ENCODE data around the gene MAS1.

The MAS1 gene

DNA sequence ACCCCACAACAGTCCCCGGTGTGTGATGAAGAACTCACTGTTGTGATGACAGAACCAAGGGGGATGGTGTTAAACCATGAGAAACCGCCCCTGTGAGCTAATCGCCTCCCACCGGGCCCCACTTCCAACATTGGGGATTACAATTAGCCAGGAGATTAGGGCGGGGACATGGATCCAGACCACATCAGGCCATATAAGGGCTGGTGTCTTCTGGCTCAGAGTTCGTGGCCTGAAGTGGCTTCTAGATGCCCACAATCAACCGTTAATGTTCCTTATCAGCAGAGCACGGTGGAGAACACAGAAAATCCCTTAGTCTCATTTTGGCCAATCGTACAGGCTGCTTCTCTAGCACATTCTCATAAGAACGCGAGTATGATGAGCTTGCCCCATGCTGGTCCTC is 10.9 kb upstream of the MAS1 start:
- no peak for DNase-seq (ENCODE audit: extremely low read depth in 1 of 2, low read depth in 1 of 2)

DNA sequence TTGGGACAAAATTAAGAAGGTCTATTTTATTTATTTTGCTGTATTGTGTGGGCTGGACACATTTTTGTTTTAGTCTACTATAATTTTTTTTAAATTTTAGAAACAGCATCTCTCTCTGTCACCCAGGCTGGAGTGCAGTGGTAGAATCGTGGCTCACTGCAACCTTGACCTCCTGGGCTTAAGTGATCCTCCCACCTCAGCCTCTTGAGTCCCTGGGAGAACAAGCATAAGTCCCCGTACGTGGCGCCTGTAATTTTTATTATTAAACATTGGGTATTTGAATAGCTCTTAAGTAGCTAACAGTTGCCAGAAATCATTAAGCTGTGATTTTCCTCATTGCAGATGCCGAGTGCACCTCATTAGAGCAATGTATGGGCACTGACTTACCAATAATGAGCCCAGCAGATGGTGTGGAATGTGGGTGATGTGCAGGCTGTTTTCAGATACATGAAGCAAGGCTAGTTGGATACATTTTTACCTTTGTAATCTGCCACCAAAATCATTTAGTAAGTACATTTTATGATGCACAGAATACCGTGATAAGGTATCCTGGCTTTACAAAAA is 10.3 kb upstream of the MAS1 start:
- DNase-seq (ENCODE audit: extremely low read depth in 1 of 2, low read depth in 1 of 2), result no peak

DNA sequence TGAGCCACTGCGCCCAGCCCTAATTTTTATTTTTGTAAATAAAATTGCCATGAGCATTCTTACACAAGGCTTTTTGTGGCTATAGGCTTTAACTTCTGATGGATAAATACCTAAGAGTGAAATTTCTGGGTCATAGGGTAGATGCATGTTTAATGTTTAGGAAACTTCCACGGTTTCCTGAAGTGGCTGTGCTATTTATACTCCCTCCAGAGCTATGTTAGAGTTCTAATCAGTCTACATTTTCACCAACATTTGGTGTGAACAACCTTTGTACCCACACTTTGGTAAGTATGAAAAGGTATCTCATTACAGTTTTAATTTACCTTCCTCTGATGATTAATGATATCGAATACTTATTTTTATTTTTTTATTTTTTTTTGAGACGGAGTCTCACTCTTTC is 6.1 kb upstream of the MAS1 start:
- no peak for DNase-seq (ENCODE audit: extremely low read depth in 1 of 2, low read depth in 1 of 2)

DNA sequence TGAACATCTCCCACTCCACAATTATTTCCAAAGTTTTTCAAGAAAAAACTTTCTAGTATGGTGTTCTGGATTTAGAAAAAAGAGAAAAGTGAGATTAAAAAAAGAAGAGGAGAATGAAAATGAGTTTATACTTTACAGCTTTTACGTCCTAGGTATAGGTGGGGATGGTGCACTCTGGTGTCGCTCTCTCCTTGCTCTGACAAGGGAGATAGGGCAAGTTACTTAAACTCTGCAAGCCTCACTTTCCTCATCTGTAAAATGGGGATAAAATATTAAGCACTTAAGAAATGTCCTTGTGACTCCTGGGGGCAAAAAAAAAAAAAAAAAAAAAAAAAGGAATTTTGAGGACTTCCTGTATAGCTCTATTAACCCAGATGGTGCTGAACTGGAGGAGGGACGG is 4.5 kb upstream of the MAS1 start:
- DNase-seq (ENCODE audit: extremely low read depth in 1 of 2, low read depth in 1 of 2), result no peak

DNA sequence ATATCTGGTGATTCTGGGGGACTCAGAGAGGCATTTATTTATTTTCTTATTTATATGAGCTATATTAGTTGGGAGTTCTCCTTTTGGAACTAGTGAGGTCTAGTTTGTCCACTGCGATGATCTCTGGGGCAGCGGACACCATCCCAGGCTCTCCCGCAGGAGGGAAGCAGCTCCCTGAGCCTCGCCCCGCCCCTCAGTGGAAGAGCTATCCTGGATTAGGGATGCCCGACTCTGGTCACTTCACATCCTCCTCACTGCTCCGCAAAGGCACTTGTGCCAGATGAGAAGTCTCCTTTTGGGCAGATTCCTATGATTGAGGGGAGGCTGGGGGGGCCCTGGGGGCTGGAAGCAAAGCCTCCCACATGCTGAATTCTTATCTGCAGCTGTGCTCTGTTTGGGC is 3.6 kb upstream of the MAS1 start:
- DNase-seq (ENCODE audit: extremely low read depth in 1 of 2, low read depth in 1 of 2), result no peak

DNA sequence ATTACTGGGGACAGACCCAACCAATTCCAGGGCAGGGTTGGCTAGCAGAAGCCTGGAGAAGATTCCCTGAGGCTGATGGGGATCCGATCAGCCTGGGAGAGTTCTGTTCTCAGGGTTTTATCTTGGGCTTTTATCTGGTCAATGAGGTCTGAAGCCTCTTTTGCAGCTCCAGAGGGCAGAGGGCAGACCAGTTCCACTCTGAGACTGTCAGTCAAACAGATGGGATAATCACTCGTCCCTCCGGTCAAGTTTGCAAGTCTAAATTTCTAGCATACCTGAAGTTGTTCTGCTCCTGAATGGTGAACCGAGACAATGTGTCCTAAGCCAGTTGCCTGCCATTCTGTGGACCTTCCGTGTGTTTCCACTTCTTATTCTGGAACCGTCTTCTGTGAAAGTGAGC is 3.0 kb upstream of the MAS1 start:
- no peak for DNase-seq (ENCODE audit: extremely low read depth in 1 of 2, low read depth in 1 of 2)

DNA sequence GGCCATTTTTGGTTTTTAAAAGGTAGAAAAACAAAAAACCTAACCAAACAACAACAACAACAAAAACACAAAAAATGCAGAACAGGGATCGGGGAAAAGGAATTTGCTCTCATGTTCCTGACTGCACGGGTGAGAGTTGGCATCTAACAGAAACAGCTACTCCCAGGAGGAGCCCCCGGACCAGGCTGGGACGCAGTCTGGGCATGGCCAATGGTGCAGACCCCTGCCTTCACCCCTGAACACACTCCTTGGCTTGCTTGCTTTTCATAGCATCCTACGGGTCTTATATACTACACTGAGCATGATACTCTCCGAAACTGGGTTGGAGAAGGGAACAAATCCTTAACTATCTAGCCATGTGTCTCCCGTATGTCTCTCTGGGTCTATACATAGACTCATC is 587 bp upstream of the MAS1 start:
- no peak for DNase-seq (ENCODE audit: extremely low read depth in 1 of 2, low read depth in 1 of 2)

DNA sequence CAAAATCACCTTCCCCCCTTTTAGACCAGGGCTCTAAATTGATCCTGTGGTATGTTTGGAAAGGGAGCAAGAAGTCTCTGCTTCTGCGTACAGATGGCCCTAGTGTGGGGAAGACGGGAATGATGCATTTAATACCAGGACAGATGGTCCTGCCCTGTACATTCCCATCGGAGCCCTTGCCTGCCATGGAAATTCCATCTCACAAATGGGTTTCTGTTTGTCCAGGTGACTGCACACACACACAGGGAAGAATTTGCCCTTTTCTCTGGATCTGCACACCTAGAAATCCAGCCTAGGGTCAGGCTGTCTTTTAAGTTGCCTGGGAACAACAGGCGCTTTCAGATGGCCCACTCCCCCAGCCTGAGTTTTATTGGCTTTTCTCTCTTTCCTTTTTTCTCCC is 1.3 kb downstream of the MAS1 start:
- DNase-seq (ENCODE audit: extremely low read depth in 1 of 2, low read depth in 1 of 2), result no peak

DNA sequence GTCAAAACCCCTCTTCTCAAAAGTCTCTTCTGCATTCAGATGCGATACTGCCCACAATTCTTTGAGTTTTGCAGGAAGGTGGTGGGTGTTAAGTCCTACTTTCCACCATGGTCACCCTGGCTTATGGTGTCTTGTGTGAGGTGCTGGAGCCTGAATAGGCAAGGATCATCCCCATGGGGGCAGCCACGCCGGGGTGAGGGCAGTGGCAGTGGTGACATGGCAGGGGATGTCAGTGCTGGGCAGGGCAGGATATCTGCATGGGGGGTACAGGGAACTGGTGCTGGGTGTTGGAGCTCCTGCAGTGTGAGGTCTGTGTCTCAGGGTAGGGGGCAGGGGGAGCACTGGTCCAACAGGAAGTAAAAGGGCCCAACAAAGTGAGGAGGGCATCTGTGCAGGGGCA is 2.3 kb downstream of the MAS1 start:
- no peak for DNase-seq (ENCODE audit: extremely low read depth in 1 of 2, low read depth in 1 of 2)

DNA sequence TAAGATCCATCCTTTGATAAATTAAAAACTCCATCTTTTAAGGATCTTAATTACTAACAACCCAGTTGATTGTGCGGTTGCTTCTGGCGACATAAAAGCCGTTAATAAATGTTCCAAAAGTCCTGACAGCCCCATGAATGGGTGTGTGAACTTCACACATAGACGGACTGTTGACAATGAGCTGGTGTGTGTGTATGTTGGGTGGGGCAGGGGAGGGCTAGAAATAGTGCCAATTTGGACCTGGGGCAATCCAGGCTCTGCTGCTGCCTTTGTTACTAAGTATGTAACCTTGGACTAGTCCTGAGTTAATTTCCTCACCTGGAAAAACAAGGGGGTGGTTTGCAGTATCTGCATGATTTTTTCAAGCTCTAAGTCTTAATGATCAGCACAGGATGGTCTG is 4.2 kb downstream of the MAS1 start:
- no peak for DNase-seq (ENCODE audit: extremely low read depth in 1 of 2, low read depth in 1 of 2)

DNA sequence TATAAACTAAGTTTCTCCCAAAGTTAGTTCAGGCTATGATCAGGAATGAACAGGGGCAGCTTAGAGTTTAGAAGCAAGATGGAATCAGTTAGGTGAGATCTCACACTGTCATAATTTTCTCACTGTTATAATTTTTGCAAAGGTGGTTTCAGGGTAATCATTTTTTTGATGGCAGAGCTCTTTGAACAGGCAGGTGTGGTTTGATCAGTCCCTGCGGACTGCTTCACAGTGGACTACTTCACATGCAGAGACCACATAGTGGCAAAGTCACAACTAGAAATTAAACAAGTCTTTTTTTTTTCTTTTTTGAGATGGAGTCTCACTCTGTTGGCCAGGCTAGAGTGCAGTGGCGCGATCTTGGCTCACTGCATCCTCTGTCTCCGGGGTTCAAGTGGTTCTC is 6.8 kb downstream of the MAS1 start:
- no peak for DNase-seq (ENCODE audit: extremely low read depth in 1 of 2, low read depth in 1 of 2)

DNA sequence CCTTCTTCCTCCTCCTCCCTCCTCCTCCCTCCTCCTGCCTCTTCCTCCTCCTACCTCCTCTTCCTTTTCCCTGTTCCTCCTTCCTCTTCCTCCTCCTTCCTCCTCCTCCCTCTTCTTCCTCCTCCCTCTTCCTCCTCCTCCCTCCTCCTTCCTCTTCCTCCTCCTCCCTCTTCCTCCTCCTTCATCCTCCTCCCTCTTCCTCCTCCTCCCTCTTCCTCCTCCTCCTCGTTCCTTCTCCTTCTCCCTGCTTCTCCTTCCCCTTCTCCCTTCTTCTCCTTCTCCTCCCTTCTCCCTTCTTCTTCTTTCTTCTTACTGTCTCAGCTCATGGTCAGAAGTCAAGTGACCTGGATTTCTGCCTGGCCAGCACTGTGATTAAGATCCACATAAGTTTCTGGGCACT is 7.7 kb downstream of the MAS1 start:
- DNase-seq (ENCODE audit: extremely low read depth in 1 of 2, low read depth in 1 of 2), result no peak

DNA sequence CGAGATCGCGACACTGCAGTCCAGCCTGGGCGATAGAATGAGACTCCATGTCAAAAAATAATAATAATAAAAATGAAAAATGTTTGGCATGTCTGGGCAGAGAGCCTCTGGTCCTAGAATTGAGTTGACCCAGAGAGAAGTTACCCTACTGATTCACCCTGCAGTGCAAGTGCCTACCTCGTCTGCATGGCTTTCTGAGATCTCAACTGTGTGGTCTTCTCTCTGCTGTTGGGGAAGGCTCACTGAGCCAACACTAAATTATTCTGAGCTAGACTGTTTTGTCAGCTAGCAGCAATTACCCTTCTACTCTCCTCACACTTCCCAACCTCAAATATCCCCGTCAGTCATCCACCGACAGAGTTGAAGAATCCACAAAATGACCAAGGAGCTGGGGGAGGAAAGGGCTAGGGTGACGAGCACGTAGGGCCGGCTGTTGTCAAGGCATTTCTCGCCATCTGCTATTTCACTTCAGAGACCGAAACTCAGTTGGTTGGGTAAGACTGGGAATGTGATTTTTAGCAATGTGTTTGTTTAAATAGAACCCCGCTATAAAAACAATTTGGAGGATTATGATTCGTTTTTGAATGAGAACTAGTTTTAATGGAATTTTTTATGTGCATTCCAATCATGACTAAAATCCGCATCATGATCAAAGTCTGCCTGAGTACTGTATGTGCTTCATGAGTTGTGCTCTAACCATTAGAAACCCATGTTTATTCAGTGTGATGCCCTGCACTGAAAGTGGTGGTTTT is 9.4 kb downstream of the MAS1 start:
- no peak for DNase-seq (ENCODE audit: extremely low read depth in 1 of 2, low read depth in 1 of 2)

DNA sequence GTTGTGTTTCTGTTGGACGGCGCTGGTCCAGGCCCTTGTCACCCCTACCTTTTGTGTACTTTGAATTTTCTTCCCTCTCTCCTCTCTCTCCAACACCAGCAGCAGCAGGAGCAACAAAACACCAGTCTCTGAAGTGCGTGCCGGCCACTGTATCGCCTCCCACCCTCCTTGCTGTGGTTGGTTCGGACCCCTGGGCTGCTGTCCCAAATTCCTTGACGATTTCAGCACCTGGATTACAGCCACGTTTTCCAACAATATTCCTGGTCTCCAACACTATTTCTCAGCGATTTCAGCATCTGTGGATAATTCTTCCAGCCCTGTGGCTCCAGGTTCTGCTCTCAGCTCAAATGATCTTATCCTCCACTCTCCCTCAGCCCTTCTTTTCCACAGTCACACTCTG is 11.8 kb downstream of the MAS1 start:
- no peak for DNase-seq (ENCODE audit: extremely low read depth in 1 of 2, low read depth in 1 of 2)

DNA sequence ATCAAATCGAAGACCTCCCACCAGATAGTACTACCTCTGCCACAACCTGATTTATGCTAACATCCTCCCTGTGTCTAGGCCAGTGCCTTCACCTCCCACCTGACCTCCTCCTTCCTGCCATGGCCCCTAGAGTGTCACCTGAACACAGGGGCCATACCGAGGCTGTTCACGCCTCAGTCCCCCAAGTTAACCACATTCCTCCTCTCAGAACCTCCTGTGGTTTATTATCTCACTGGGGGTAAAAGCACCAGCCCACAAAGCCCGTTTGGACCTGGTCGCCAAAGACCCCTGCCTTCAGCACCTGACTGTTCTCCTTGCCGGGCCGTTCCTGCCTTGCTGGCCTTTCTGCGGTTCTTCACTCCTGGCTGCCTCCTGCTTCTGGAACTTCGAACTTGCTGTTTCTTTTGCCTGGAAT is 13.7 kb downstream of the MAS1 start:
- no peak for DNase-seq (ENCODE audit: extremely low read depth in 1 of 2, low read depth in 1 of 2)

DNA sequence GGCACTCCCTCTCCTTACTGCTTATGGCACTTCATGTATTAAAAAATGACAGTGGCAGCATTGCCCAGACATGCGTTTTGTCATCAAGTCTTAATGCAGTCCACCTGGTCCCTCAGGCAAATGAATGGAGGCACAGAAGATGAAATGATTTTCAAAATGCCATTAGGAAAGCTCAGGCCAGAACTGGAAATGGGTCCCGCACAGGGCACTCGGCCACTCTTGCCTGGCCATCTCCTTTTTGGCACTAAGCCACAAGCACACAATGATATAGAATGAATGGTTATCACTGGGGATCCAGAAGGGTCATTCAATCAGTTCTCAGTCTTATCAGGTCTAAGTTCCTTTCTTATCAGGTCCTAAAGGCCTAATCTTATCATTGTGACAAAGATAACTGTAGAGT is 15.6 kb downstream of the MAS1 start:
- DNase-seq (ENCODE audit: extremely low read depth in 1 of 2, low read depth in 1 of 2), result no peak

DNA sequence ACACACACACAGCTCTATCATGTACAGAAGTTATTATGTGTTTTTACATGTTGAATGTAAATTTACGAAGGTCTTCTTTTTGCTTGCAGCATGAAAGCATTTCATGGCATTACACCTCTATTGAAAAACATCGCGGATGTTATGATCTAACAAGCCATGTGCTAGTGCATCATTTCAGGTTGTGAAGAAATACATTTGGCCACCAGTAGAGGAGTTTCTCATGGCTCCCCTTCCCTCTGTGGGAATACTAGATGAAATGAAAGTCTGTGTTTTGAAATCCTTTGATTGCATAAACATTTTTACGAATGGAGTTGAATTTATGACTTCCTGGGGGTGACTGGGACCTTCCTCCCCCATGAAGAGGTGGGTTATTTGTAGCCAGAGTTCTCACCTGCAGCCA is 17.7 kb downstream of the MAS1 start:
- DNase-seq (ENCODE audit: extremely low read depth in 1 of 2, low read depth in 1 of 2), result no peak

DNA sequence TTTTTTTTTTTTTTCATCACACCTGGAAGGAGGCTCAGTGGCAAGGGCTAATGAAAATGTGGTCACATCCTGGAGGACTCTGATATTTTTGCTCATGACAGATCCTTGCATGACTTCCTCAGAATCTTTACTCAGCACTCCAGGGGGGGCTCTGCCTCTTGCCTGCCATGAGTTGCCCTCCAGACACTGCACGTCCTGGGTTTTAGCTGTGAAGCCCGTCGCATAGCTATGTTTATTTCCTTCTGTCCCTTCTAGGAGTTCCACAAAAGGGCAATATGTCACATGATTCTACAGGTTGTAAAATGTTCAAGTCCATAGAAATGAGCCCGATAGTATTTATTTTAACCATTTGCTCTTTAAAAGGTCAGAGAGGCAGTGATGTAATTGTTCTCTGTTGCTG is 18.2 kb downstream of the MAS1 start:
- DNase-seq (ENCODE audit: extremely low read depth in 1 of 2, low read depth in 1 of 2), result no peak

DNA sequence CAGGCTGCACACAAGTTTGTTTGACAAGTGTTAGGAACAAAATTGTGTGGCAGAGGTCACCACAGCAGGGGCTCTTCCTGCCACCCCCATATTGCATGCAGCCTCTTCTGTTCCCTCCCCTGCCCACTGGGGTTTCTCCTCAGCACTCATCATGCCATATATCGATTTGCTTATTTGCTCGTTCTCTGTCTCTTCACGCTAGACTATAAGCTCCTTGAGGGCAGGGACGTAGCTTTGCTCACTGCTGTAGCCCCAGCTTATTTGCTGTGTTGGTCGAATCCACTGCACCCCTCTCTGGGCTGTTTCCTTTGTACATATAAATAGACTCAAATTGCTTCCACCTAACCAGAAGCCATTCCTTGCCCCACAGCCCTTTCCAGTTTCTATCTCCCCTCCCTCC is 19.6 kb downstream of the MAS1 start:
- DNase-seq (ENCODE audit: extremely low read depth in 1 of 2, low read depth in 1 of 2), result no peak

DNA sequence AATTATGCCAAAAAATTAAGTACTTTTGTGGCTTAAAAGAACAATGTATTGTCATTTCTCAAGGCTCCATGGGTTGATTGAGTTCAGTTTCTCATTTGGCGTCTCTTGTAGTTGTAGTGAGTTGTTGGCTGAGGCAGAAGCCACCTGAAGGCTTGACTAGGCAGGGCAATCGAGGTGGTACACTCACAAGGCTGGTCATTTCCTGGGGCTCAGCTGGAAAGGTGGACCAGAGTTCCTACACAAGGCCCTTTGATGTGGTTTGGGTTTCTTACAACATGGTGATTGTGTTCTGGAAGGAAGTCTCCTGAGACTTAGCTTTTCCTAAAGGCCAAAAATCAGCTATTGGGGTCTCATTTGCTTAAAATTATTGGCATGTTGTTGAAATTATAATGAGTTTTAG is 22.6 kb downstream of the MAS1 start:
- no peak for DNase-seq (ENCODE audit: extremely low read depth in 1 of 2, low read depth in 1 of 2)

DNA sequence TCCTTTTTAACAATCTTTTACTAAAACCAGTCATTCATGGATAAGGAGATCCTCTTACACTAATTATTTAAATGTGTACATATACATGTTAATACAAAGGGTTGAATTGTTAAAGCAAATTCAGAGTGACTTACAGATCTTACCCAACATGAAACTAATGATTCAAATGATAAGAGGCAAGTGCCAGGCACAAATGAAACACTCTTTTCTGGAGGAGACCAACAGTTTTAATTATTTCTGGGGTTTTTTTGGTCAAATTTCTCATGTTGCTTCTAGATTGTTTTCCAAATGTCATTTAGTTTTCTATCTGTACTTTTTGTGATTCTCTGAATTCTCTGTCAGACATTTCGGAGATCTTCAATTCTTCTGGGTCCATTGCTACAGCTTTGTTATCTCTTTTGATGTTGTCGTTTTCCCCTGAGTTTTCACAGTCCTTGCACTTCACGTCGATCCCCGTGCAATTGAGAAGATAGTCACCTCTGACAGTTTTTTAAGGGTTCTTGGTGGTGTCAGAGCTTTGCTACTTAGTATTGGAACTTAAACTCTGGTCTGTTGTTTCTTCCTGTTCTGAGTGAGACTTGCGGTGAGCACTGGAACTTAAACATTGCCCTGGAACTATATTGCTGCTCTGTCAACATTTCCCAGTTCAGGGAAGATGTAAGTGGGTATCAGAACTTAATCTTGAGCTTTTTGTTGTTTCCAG is 23.2 kb downstream of the MAS1 start:
- DNase-seq (ENCODE audit: extremely low read depth in 1 of 2, low read depth in 1 of 2), result no peak

DNA sequence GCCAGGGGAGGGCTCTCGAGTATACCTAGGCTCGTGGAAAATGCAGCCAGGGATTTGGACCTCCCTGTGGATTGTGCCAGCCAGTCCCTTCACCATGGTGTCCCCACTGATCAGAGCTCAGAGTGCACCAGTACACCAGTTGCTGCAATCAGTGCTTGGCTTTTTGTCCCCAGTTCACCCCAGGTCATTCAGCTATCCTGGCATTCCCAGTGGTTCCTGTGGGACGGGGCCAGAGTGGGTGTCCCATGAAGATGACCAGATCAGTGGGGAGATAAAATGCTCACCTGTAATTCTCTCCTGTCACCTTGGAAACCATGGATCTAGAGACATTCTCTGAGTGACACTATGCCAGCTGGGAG is 23.8 kb downstream of the MAS1 start:
- DNase-seq (ENCODE audit: extremely low read depth in 1 of 2, low read depth in 1 of 2), result no peak

DNA sequence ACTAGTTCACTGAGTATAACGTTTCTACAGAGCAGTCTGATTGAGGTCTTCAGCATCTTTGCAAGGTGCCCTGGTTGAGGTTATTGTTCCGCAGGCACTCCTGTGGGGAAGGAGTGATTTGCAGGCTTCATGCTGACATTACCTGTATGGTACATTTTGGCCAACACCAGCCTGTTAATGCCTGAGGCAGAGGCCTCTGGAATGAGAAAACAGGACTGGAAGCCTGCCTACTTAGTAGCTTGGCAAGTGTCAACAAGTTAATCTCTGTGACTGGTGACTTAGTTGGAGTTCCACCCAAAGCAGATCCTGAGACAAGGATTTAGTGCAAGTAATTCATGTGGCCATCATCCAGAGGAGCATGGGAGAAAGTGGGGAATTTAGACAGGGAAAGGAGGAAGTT is 24.6 kb downstream of the MAS1 start:
- DNase-seq (ENCODE audit: extremely low read depth in 1 of 2, low read depth in 1 of 2), result no peak

Measured in stimulated activated CD8-positive, alpha-beta memory T cell treated with anti-CD3 and anti-CD28 coated beads, Interleukin-7, amount 100 ng/mL, for 48 hours (primary cell).